Measurements from ENCODE around the gene TRERF1. TPM values are rescaled to one million over a fixed set of nuclear protein-coding genes. Genes with fewer than 3 reads are reported as not detected.

Gene TRERF1
- polyA plus RNA-seq, 1 experiment, result 3.5 TPM

- TF ChIP-seq, protein P1, sequence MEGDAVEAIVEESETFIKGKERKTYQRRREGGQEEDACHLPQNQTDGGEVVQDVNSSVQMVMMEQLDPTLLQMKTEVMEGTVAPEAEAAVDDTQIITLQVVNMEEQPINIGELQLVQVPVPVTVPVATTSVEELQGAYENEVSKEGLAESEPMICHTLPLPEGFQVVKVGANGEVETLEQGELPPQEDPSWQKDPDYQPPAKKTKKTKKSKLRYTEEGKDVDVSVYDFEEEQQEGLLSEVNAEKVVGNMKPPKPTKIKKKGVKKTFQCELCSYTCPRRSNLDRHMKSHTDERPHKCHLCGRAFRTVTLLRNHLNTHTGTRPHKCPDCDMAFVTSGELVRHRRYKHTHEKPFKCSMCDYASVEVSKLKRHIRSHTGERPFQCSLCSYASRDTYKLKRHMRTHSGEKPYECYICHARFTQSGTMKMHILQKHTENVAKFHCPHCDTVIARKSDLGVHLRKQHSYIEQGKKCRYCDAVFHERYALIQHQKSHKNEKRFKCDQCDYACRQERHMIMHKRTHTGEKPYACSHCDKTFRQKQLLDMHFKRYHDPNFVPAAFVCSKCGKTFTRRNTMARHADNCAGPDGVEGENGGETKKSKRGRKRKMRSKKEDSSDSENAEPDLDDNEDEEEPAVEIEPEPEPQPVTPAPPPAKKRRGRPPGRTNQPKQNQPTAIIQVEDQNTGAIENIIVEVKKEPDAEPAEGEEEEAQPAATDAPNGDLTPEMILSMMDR (IDR thresholded peaks at IDR 0.05; ENCODE audit: insufficient read depth, low read depth, low read length), result no peak
- Histone ChIP-seq H3K4me3 (ENCODE audit: low read depth, low read length) (no peak overlapping the region), H3K36me3 (ENCODE audit: control insufficient read depth, insufficient read depth, low read length) (peaks cover 7% of the 10 kb centered on the region), H3K27me3 (ENCODE audit: control insufficient read depth, insufficient read depth, low read length) (no peaks in the 10 kb centered on the region)
- CTCF ChIA-PET, result interaction anchor here (1.3 kb wide), 1 partner anchor 25 kb away, joined by 5 read pairs; no protein-coding TSS in a partner anchor
- DNase-seq (ENCODE audit: low read depth), result no peak
- POLR2A ChIA-PET, result no interaction called here
These were observed 211.9 kb downstream of the TRERF1 start for GRCh38 chr6:42239736-42240375.

DNA sequence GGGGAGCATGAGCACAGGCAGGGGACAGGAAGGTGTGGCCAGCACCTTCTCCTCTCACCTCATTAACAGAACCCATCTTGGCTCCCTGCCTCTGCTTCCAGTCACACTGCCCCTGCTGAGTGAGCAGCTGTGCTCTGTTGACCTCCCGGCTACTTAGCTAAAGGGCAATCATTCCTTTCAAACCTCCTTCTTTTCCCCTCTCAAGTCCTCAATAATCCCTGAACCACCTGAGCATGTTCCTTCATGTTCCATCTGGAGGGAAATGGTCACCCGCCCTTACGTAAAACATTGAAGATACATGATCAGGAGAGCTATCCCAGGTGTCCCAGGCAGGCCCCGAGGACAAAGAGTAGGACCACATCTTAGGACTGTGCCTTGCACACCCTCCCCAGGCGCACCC, 212.4 kb downstream of the TRERF1 start:
- no peak overlapping the region for H3K4me3 ChIP-seq (ENCODE audit: low read depth, low read length)
- no peak for DNase-seq (ENCODE audit: low read depth)
- CTCF ChIA-PET, result interaction anchor here (1.3 kb wide), 1 partner anchor 25 kb away, joined by 5 read pairs; no protein-coding TSS in a partner anchor
- TF ChIP-seq, protein P1 (IDR thresholded peaks at IDR 0.05; ENCODE audit: insufficient read depth, low read depth, low read length), result no peak
- POLR2A ChIA-PET, result interaction anchor here (0.6 kb wide), 1 partner anchor 214 kb away, joined by 3 read pairs; no protein-coding TSS in a partner anchor
- H3K27me3 ChIP-seq (ENCODE audit: control insufficient read depth, insufficient read depth, low read length), result no peaks in the 10 kb centered on the region
- peaks cover 7% of the 10 kb centered on the region for H3K36me3 ChIP-seq (ENCODE audit: control insufficient read depth, insufficient read depth, low read length)

DNA sequence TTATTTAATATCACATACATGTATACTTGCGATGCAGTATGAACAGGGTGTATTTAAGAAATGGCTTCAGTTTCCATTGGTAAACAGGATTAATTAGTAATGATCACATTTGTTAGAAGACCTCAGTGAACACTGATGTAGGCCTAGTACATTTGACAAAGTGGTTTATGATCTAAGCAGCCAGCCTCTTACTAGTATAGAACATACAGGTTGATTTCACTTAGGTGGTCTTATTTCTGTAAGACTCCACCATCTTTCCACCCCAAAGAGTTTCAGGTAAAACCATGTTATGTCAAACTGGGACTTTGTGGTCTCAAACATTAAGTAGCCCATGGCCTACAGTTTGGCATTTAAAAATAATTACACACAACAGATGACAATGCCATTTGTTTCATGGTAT, 213.9 kb downstream of the TRERF1 start:
- Histone ChIP-seq H3K27me3 (ENCODE audit: control insufficient read depth, insufficient read depth, low read length) (no peaks in the 10 kb centered on the region), H3K36me3 (ENCODE audit: control insufficient read depth, insufficient read depth, low read length) (peaks cover 4% of the 10 kb centered on the region), H3K4me3 (ENCODE audit: low read depth, low read length) (no peak overlapping the region)
- ChIA-PET POLR2A (interaction anchor here (0.6 kb wide), 1 partner anchor 206 kb away, joined by 17 read pairs; no protein-coding TSS in a partner anchor), CTCF (no interaction called here)
- DNase-seq (ENCODE audit: low read depth), result no peak
- TF ChIP-seq, protein P1 (IDR thresholded peaks at IDR 0.05; ENCODE audit: insufficient read depth, low read depth, low read length), result no peak

DNA sequence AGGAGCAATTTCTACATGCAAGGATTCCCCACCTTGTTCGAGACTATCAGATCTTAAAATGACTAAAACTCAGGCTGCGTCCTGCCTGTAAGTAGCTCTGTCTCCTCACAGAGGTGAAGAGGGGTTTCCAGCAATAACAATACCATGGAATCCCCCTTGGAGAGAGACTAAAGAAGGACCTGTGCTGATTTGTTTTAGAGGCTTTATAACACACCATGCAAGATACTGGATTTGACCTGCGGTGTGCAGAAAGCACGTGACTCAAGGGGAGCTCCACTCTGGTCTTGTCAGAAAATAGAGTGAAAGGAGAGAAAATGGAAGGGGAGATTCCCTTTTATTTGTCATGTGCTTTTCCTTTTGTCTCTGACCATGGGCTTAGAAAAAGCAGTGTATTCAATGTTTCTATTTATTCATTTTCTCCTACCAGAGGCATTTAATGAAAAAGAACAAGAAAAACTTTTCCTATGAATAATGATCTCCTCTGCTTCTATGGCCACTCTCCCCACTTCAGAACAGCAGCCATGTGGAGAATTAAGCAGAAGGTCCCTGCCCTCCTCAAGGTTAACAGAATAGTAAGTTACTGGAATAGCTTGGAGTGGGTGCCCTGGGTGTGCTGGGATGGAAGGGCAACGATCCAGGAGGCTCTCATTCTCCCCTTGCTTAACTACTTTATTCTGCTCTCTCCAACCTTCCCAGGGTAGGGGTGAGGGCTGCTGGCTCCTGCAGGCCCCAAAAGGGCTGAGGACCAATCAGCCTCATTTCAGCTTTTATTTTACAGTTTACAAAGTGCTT, 214.8 kb downstream of the TRERF1 start:
- H3K36me3 ChIP-seq (ENCODE audit: control insufficient read depth, insufficient read depth, low read length), result peaks cover 3% of the 10 kb centered on the region; the same call in 1 of the 2 replicates
- TF ChIP-seq, protein P1 (IDR thresholded peaks at IDR 0.05; ENCODE audit: insufficient read depth, low read depth, low read length), result no peak
- H3K4me3 ChIP-seq (ENCODE audit: low read depth, low read length), result no peak overlapping the region
- DNase-seq (ENCODE audit: low read depth), result no peak
- no peaks in the 10 kb centered on the region for H3K27me3 ChIP-seq (ENCODE audit: control insufficient read depth, insufficient read depth, low read length)
- POLR2A ChIA-PET, result no interaction called here
- CTCF ChIA-PET, result interaction anchor here (1.0 to 1.4 kb wide), 2 partner anchors 11 to 314 kb away, joined by 3 to 4 read pairs; no protein-coding TSS in a partner anchor

GRCh38 chr6:42236030-42236429, 215.7 kb downstream of the TRERF1 start:
- no peak for DNase-seq (ENCODE audit: low read depth)
- ChIA-PET POLR2A (no interaction called here), CTCF (interaction anchor here (1.4 kb wide), 1 partner anchor 315 kb away, joined by 4 read pairs; no protein-coding TSS in a partner anchor)
- Histone ChIP-seq H3K4me3 (ENCODE audit: low read depth, low read length) (no peak overlapping the region), H3K36me3 (ENCODE audit: control insufficient read depth, insufficient read depth, low read length) (peaks cover 2% of the 10 kb centered on the region; the same call in 1 of the 2 replicates), H3K27me3 (ENCODE audit: control insufficient read depth, insufficient read depth, low read length) (no peaks in the 10 kb centered on the region)
- TF ChIP-seq, protein P1 (IDR thresholded peaks at IDR 0.05; ENCODE audit: insufficient read depth, low read depth, low read length), result no peak
